Measurements from ENCODE around the gene KLHL29. TPM values are rescaled to one million over a fixed set of nuclear protein-coding genes. Genes with fewer than 3 reads are reported as not detected.
A peak's percentile ranks its signal among the peaks of the same experiment; 100 is the strongest.

The KLHL29 gene
- total and polyA plus RNA-seq, 8 donors: 0.91 to 6.6 (median 2.6) TPM

DNA sequence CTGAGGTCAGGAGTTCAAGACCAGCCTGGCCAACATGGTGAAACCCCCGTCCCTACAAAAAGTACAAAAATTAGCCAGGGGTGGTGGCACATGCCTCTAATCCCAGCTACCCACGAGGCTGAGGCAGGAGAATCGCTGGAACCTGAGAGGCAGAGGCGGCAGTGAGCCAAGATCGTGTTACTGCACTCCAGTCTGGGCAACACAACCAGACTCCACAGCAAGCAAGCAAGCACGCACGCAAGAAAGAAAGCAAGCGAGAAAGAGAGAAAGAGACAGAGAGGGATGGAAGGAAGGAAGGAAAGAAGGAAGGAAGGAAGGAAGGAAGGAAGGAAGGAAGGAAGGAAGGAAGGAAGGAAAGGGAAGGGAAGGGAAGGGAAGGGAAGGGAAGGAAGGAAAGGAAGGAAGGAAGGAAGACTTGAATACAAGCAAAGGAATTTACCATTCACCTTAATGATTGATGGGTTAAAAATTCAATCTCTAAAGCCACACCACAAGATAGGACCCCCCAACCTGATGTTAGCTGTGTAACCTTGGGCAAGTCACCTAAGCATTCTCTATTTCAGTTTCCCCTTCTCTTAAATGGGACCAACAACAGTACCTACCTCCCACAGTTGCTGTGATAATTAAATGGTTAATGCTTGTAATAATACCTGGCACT, 360.2 kb downstream of the KLHL29 start:
- DNase-seq (no peak), FAIRE-seq (no peak), ATAC-seq (no peak)
- TF ChIP-seq, protein P1, sequence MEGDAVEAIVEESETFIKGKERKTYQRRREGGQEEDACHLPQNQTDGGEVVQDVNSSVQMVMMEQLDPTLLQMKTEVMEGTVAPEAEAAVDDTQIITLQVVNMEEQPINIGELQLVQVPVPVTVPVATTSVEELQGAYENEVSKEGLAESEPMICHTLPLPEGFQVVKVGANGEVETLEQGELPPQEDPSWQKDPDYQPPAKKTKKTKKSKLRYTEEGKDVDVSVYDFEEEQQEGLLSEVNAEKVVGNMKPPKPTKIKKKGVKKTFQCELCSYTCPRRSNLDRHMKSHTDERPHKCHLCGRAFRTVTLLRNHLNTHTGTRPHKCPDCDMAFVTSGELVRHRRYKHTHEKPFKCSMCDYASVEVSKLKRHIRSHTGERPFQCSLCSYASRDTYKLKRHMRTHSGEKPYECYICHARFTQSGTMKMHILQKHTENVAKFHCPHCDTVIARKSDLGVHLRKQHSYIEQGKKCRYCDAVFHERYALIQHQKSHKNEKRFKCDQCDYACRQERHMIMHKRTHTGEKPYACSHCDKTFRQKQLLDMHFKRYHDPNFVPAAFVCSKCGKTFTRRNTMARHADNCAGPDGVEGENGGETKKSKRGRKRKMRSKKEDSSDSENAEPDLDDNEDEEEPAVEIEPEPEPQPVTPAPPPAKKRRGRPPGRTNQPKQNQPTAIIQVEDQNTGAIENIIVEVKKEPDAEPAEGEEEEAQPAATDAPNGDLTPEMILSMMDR (IDR thresholded peaks at IDR 0.05): no peak
- whole genome bisulfite sequencing, 2 donors: 93% methylated on average over 8 of the region's 8 CpGs
- intact Hi-C loops (cut with DNase I): no loop called here
- Histone ChIP-seq H3K27me3 (no peaks in the 10 kb centered on the region), H3K27ac (no peak overlapping the region), H3K4me1 (no peaks in the 10 kb centered on the region), H3K36me3 (no peaks in the 10 kb centered on the region), H3K9me3 (no peaks in the 10 kb centered on the region), H3K4me3 (no peak overlapping the region)

DNA sequence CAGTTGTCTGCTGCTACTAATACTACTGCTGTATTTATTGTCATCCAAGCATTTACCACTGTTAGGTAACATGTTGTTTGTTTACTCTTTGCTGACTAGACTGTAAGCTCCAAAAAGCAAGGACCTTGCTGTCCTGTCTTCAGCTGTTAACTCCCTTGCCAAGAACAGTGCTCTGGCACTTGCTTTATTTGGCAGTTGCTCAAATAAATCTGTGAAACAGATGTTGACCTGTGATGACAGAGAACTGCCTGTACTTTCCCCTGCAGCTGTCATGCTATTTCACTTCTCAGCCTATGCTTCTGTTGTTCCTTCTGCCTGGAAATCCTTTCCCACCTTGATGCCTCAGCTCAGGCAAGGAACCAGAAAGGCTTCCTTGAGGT, 360.7 kb downstream of the KLHL29 start:
- H3K9me3 ChIP-seq: no peaks in the 10 kb centered on the region
- H3K27me3 ChIP-seq: no peaks in the 10 kb centered on the region
- no peak overlapping the region for H3K4me3 ChIP-seq
- no peaks in the 10 kb centered on the region for H3K36me3 ChIP-seq
- intact Hi-C loops (cut with DNase I): no loop called here
- no peaks in the 10 kb centered on the region for H3K4me1 ChIP-seq
- peak in 2 of 6 donors; percentile 7 to 33 for DNase-seq
- FAIRE-seq: no peak
- no peak overlapping the region for H3K27ac ChIP-seq
- ATAC-seq: peak; percentile 56 to 89 (median 66)
- TF ChIP-seq, protein P1 (IDR thresholded peaks at IDR 0.05): no peak

DNA sequence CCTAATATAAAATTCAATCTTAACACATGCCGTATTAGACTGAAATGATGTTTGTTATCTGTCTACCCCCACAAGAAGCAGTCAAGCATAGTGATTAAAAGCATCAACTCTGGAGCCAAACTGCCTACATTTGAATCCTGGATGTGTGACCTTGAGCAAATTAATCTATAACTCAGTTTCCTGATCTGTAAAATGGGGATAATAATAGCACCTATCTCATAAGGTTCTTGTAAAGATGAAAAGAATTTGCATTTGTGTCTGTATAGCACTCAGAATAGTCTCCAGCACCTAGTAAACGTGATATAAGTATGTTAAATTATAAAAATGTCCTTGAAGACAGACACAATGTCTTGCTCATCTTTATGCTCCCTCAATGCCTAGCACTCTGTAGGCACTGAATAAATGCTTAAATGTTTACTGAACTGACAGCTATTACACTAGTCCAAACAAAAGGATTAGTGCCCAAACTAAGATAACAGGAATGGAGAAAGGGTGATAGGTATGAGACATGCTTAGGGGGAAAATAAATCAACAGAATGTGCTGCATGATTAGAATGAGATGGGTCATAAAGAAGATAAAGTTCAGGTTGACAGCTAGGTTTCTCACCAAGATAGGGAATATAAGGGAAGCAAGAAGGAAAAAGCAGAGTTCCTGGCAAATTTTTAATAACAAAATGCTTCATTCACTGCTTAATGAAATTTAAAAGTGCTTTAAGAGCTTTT, 361.3 kb downstream of the KLHL29 start:
- H3K27me3 ChIP-seq: no peaks in the 10 kb centered on the region
- peaks cover 0 to 5% (median 0%) of the 10 kb centered on the region in 3 donors for H3K36me3 ChIP-seq
- H3K27ac ChIP-seq: no peak overlapping the region
- no peak overlapping the region for H3K4me3 ChIP-seq
- DNase-seq: no peak
- H3K9me3 ChIP-seq: no peaks in the 10 kb centered on the region
- TF ChIP-seq, protein P1 (IDR thresholded peaks at IDR 0.05): no peak
- H3K4me1 ChIP-seq: no peaks in the 10 kb centered on the region
- WGBS, 2 donors: 67 to 84% methylated on average over 2 of the region's 2 CpGs
- no peak for FAIRE-seq
- intact Hi-C loops (cut with DNase I): no loop called here
- ATAC-seq: no peak

DNA sequence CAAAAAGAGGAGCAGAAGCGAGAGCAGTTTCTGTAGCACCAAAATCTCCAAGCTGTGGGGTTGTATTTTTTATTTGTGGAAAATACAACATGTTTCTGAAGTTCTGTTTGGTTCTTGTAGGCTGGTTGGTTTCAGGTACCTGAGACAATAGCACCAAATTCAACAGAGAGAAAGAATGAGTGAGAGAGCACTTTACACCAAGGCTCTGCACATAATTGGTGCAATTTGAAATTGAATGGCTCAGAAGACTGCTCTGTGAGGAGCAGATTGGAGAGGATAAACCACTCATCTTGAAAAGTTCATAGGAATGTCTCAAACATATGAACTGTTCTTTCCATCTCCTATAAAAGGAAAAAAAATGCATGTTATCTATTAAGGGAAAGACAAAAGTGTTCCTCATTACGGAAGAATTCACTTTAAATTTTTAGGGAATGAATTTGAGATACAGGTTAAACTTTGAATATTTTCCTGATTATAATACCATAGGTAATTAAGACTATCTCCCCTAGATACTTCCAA, 366.8 kb downstream of the KLHL29 start:
- intact Hi-C loops (cut with DNase I): no loop called here
- DNase-seq (no peak), ATAC-seq (no peak), FAIRE-seq (no peak)
- no peaks in the 10 kb centered on the region for H3K4me1 ChIP-seq
- peaks cover 0 to 22% (median 0%) of the 10 kb centered on the region in 3 donors for H3K36me3 ChIP-seq
- 95 to 97% methylated on average over 2 of the region's 2 CpGs for WGBS, 2 donors
- H3K9me3 ChIP-seq: no peaks in the 10 kb centered on the region
- no peak overlapping the region for H3K27ac ChIP-seq
- H3K27me3 ChIP-seq: no peaks in the 10 kb centered on the region
- TF ChIP-seq, protein P1 (IDR thresholded peaks at IDR 0.05): no peak
- no peak overlapping the region for H3K4me3 ChIP-seq

Measured in pancreas (tissue), 10 donors.